Stimulated activated CD8-positive, alpha-beta memory T cell treated with anti-CD3 and anti-CD28 coated beads, Interleukin-4, amount 100 ng/mL, for 24 hours (primary cell): ENCODE measurements around the gene HELZ2.
"Not testable (repeated sequence)": the region's sequence is repeated elsewhere in the genome, so short reads cannot be mapped to it uniquely, and the experiment has no call there.

ENCODE experiments used
- DNase-seq: peaks from one replicate; pipeline ENCODE4 v3.0.0-alpha.2; 2020; ENCODE audit warnings: low read depth

HELZ2 gene

GRCh38 chr20:63578224-63579016 lies 4.4 kb upstream of the HELZ2 start:
- no peak for DNase-seq

GRCh38 chr20:63577317-63577894 lies 3.4 kb upstream of the HELZ2 start:
- DNase-seq, result no peak

- DNase-seq, result no peak
Observed at GRCh38 chr20:63576311-63576710, 2.3 kb upstream of the HELZ2 start.

- no peak for DNase-seq
Observed at GRCh38 chr20:63574829-63575743, 1.0 kb upstream of the HELZ2 start.

- no peak for DNase-seq
Observed at GRCh38 chr20:63573647-63574131, 350 bp downstream of the HELZ2 start.

GRCh38 chr20:63572788-63573646 lies 1.0 kb downstream of the HELZ2 start:
- no peak for DNase-seq

GRCh38 chr20:63572071-63572787 lies 1.8 kb downstream of the HELZ2 start:
- no peak for DNase-seq

GRCh38 chr20:63571087-63571478 lies 3.0 kb downstream of the HELZ2 start:
- DNase-seq, result not testable (repeated sequence)

GRCh38 chr20:63570281-63571086 lies 3.6 kb downstream of the HELZ2 start:
- no peak for DNase-seq

GRCh38 chr20:63568986-63569949 lies 4.8 kb downstream of the HELZ2 start:
- DNase-seq, result no peak

GRCh38 chr20:63568170-63568981 lies 5.7 kb downstream of the HELZ2 start:
- no peak for DNase-seq

- peak; percentile 40 for DNase-seq
Observed at GRCh38 chr20:63567386-63568169, 6.5 kb downstream of the HELZ2 start.

- DNase-seq, result no peak
Observed at GRCh38 chr20:63567136-63567385, 7.0 kb downstream of the HELZ2 start.

GRCh38 chr20:63566395-63567135 lies 7.5 kb downstream of the HELZ2 start:
- DNase-seq, result no peak

- no peak for DNase-seq
Observed at GRCh38 chr20:63565699-63566335, 8.2 kb downstream of the HELZ2 start.

- DNase-seq, result no peak
Observed at GRCh38 chr20:63565021-63565698, 8.9 kb downstream of the HELZ2 start.
